BJ (cell line): ENCODE data around the gene SORCS1. TPM values are rescaled to one million over a fixed set of nuclear protein-coding genes. Genes with fewer than 3 reads are reported as not detected.

ENCODE experiments used
- CTCF ChIA-PET: fragments of 350-600 bp; formaldehyde crosslinking; extraction: SDS; loops from one replicate; lab custom pipeline; 2021; ENCODE audit warnings: antibody characterized with exemption, inconsistent platforms; lab: Yijun Ruan, JAX
- POLR2A ChIA-PET: fragments of 300-600 bp; sonication (Branson Sonifier 250); formaldehyde crosslinking; extraction: SDS; loops from one replicate; lab custom pipeline; 2021; ENCODE audit warnings: antibody characterized with exemption; lab: Charles Lee
- DNase-seq: peaks from one replicate; pipeline ENCODE4 v3.0.0-alpha.2; 2011; ENCODE audit warnings: low read depth
- H3K27me3 ChIP-seq: 2 replicates; pipeline ENCODE4 v1.6.0; 2011; ENCODE audit warnings: low read length; ENCODE audit not compliant: control insufficient read depth, insufficient read depth
- H3K36me3 ChIP-seq: 2 replicates; pipeline ENCODE4 v1.5.1; 2011; ENCODE audit warnings: low read length; ENCODE audit not compliant: control insufficient read depth, insufficient read depth
- H3K4me3 ChIP-seq: 2 replicates; pipeline ENCODE4 v1.5.1; 2011; ENCODE audit warnings: low read depth, mild to moderate bottlenecking, control low read depth, low read length
- polyA plus RNA-seq: library from polyadenylated mRNA; depleted of rRNA; stranded (reverse); fragments of >200 nt; gene quantifications from 2 replicates; pipeline ENCODE4 v1.2.3, GENCODE V29; 2011
- TF ChIP-seq, protein P1 (sequence below): IDR thresholded peaks from 2 replicates; pipeline ENCODE4 v1.5.1; 2011; ENCODE audit warnings: low read depth, mild to moderate bottlenecking, control low read depth, inconsistent platforms, low read length, moderate library complexity; ENCODE audit not compliant: insufficient read depth

The SORCS1 gene
- polyA plus RNA-seq, 1 experiment = 0.01 TPM

DNA sequence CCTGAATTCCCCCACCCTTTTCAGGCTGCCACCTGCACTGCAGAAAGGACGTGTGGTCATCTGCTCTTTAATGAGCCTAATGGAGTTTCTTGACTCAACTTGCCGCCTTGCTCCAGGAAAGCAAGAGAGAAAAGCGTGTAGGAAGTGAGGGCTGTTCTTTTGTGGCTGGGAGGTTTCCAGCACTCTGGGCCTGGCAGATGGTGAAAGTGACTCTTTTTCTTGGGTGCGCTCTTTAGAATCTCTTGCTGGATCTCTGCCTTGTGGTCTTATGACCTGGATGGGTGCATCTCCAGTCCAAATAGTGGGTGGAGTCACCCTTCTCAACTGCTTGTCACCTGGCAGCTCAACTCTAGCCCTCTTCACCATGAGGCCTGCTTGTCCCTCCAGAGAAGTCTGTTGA, 244.0 kb downstream of the SORCS1 start:
- CTCF ChIA-PET = no interaction called here
- H3K36me3 ChIP-seq = no peaks in the 10 kb centered on the region
- H3K27me3 ChIP-seq = no peaks in the 10 kb centered on the region
- no peak for DNase-seq
- H3K4me3 ChIP-seq = no peak overlapping the region
- POLR2A ChIA-PET = no interaction called here
- TF ChIP-seq, protein P1, sequence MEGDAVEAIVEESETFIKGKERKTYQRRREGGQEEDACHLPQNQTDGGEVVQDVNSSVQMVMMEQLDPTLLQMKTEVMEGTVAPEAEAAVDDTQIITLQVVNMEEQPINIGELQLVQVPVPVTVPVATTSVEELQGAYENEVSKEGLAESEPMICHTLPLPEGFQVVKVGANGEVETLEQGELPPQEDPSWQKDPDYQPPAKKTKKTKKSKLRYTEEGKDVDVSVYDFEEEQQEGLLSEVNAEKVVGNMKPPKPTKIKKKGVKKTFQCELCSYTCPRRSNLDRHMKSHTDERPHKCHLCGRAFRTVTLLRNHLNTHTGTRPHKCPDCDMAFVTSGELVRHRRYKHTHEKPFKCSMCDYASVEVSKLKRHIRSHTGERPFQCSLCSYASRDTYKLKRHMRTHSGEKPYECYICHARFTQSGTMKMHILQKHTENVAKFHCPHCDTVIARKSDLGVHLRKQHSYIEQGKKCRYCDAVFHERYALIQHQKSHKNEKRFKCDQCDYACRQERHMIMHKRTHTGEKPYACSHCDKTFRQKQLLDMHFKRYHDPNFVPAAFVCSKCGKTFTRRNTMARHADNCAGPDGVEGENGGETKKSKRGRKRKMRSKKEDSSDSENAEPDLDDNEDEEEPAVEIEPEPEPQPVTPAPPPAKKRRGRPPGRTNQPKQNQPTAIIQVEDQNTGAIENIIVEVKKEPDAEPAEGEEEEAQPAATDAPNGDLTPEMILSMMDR = no peak

DNA sequence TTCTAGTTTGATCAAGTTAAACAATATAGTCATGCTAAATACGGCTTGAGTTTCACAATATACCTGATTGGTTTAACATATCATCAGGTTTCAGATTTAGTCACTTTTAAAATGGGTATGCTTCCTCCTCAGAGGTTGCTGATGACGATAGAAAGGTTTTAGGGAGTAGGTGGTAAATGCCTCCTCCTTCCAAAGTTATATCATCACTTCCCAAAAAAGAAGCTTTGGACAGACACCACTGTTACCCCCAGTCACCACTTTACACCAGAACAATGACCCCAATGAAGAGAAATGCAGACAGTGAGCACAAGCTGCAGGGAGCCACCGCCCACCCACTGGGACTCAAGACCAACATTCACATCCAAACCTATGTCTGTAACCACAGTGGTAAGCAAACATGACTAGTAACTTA, 244.6 kb downstream of the SORCS1 start:
- POLR2A ChIA-PET = no interaction called here
- Histone ChIP-seq H3K27me3 (no peaks in the 10 kb centered on the region), H3K4me3 (no peak overlapping the region), H3K36me3 (no peaks in the 10 kb centered on the region)
- DNase-seq = no peak
- CTCF ChIA-PET = no interaction called here
- TF ChIP-seq, protein P1 = no peak

DNA sequence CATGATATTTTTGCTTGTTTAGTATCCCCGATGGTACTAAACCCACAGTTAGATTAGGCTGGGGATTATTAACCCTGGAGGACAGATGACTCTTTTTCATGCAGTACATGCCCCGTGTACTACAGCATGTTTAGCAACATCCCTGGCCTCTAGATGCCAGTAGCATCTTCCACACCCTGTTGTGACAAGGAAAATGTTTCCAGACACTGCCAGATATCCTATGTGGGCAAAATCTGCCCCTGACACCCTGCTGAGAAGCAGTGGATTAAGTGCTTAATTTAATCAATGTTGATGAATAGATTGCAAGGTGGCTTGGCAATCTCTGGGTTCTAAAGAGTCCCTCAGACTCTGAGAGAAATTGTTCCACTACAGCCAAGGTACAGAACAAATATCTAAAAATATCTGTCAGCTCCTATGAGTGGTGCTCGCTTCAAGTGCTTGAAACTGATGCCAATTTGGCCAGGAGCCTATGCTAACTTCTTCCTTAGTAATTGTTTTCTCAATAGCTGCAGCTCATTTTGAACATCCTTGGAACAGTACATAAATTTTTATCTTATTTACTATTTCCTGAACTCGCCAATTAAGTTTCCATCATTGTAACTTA, 247.0 kb downstream of the SORCS1 start:
- DNase-seq = no peak
- no peaks in the 10 kb centered on the region for H3K27me3 ChIP-seq
- POLR2A ChIA-PET = no interaction called here
- CTCF ChIA-PET = no interaction called here
- TF ChIP-seq, protein P1 = no peak
- no peaks in the 10 kb centered on the region for H3K36me3 ChIP-seq
- H3K4me3 ChIP-seq = no peak overlapping the region

DNA sequence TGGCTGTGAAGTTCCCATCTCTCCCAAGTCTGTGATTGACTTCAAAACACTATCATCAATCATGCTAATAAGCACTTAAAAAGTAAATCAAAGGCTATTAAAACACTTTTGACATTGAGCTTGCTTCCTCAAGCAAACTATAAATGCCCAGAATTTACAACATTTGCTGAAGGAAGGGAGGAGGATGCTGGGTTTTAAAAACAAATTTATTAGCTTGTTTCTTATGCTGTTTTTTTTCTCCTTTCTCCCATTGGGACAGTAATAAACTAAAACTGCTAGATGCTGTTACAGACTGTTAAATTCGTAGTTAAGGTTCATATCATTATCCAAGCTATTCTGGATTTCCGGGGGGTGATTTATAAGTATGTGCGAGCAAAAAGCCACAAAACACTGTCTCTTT, 250.5 kb downstream of the SORCS1 start:
- no peaks in the 10 kb centered on the region for H3K27me3 ChIP-seq
- ChIA-PET POLR2A (no interaction called here), CTCF (no interaction called here)
- DNase-seq = no peak
- TF ChIP-seq, protein P1 = no peak
- H3K36me3 ChIP-seq = no peaks in the 10 kb centered on the region
- no peak overlapping the region for H3K4me3 ChIP-seq

DNA sequence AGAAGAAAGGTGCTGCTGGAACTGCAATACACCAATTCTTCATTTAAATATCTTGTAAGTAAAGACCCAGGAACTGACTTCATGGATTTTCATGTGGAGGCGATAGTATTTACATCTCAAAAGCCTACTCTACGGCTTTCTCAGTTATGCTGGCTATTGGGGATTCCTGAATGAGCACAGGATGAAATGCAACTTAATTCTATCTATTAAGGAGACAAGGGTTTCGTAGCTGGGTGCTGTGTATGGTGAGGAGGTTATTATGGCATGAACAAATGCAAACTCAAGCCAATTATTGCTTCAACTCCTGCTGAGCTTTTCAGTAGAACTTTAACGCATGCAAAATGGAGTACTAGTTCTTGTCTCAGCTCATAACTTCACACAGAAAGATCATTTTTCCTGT, 251.2 kb downstream of the SORCS1 start:
- Histone ChIP-seq H3K36me3 (no peaks in the 10 kb centered on the region), H3K4me3 (no peak overlapping the region), H3K27me3 (no peaks in the 10 kb centered on the region)
- POLR2A ChIA-PET = no interaction called here
- CTCF ChIA-PET = no interaction called here
- no peak for DNase-seq
- TF ChIP-seq, protein P1 = no peak
